GM12878 (cell line): Measurements from ENCODE around the gene ISCU. TPM values are rescaled to one million over a fixed set of nuclear protein-coding genes. Genes with fewer than 3 reads are reported as not detected.

ENCODE experiments used
- CBX3 ChIP-seq: fragments of 200-600 bp; sonication (generic); IDR thresholded peaks from 2 replicates; pipeline ENCODE4 v1.6.1; 2016; ENCODE audit warnings: low read depth, borderline replicate concordance
- CEBPB ChIP-seq, 2 experiments: fragments of 150-350 bp in 1 of 2; IDR thresholded peaks; 2 replicates each; pipeline ENCODE4 v1.6.1; 2012 to 2014; ENCODE audit warnings: low read depth in 2 of 2, low read length in 2 of 2, borderline replicate concordance in 1 of 2, inconsistent platforms in 1 of 2
- CHD2 ChIP-seq: IDR thresholded peaks from 2 replicates; pipeline ENCODE4 v1.6.1; 2011; ENCODE audit warnings: low read depth, low read length, improper control_type of control experiment, borderline replicate concordance
- MEF2A ChIP-seq: IDR thresholded peaks from 2 replicates; pipeline ENCODE4 v1.6.1; 2011; ENCODE audit warnings: low read depth, mild to moderate bottlenecking, low read length, moderate library complexity; ENCODE audit not compliant: insufficient read depth
- MEF2B ChIP-seq: fragments of 450-650 bp; IDR thresholded peaks from 2 replicates; pipeline ENCODE4 v1.6.1; 2018; ENCODE audit warnings: mild to moderate bottlenecking, moderate library complexity; ENCODE audit not compliant: partially characterized antibody, poor library complexity, severe bottlenecking
- PBX3 ChIP-seq: IDR thresholded peaks from 2 replicates; pipeline ENCODE4 v1.6.1; 2011; ENCODE audit warnings: mild to moderate bottlenecking, low read depth, low read length, moderate library complexity; ENCODE audit not compliant: insufficient replicate concordance
- SREBF2 ChIP-seq: IDR thresholded peaks from 2 replicates; pipeline ENCODE4 v1.6.1; 2012; ENCODE audit warnings: mild to moderate bottlenecking, low read length
- SUZ12 ChIP-seq: fragments of 200-600 bp; sonication (generic); IDR thresholded peaks from one replicate; pipeline ENCODE4 v1.6.1; 2018; ENCODE audit warnings: antibody characterized with exemption, mild to moderate bottlenecking; ENCODE audit not compliant: unreplicated experiment
- ZBTB11 ChIP-seq: fragments of 450-650 bp; formaldehyde crosslinking; IDR thresholded peaks from 2 replicates; pipeline ENCODE4 v1.5.0; 2022; ENCODE audit warnings: mild to moderate bottlenecking, missing genetic modification characterization
- ZZZ3 ChIP-seq: IDR thresholded peaks from 2 replicates; pipeline ENCODE4 v1.6.1; 2011; ENCODE audit warnings: low read depth; ENCODE audit not compliant: control insufficient read depth, insufficient read length
- polyA plus RNA-seq, 11 experiments: library from polyadenylated mRNA; depleted of rRNA in 4 of 11; unstranded in 6 of 11; stranded (reverse) in 5 of 11; fragments of >200 nt; fragmentation: Nextera tagmentation in 4 of 11; fragmentation: Illumina TruSeq in 1 of 11; extraction: Ambion mirVana in 4 of 11; extraction: Trizol in 1 of 11; gene quantifications; 1 replicate in 1 of 11; 2 replicates in 10 of 11; pipeline versions ENCODE4 v1.2.1 to v1.2.3, GENCODE V29; 2011 to 2016; ENCODE audit warnings: inconsistent platforms in 2 of 11, missing spikeins in 2 of 11, low read depth in 1 of 11
- total RNA-seq, 4 experiments: library from RNA; depleted of rRNA in 3 of 4; stranded (reverse); fragments of >200 nt in 3 of 4; fragmentation: Illumina TruSeq in 1 of 4; extraction: Trizol in 1 of 4; gene quantifications; 2 replicates each; pipeline versions ENCODE4 v1.2.1 to v1.2.3, GENCODE V29; 2013 to 2021

ISCU gene
- total and polyA plus RNA-seq, 10 of the 15 experiments (the other 5 are each of a cell fraction or from before 2014, with no cell fraction given), result 32.8 to 260 (median 127) TPM

GRCh38 chr12:108560752-108561719 is 1.4 kb upstream of the ISCU start, which contains the start of gene SART3 (continued):
- TF ChIP-seq ZBTB11 (CRISPR knock-in tag) (no peak), CBX3 (no peak), MEF2B (peak; percentile 20), PBX3 (no peak), ZZZ3 (no peak), CEBPB (IDR thresholded peaks at IDR 0.05; ENCODE audit: borderline replicate concordance in 1 of 2, low read depth in 2 of 2, low read length in 2 of 2) (no peak), SREBF2 (no peak), CHD2 (peak; percentile 59), SUZ12 (no peak), MEF2A (no peak)
